Nephron (organoid): ENCODE results near the gene B4GALT3.

Source experiments
- H3K27ac Mint-ChIP-seq, 3 experiments: 2 replicates each; pipeline ENCODE4 v1.8.0; 2020; ENCODE audit warnings: mixed read lengths in 3 of 3, mild to moderate bottlenecking in 2 of 3, moderate library complexity in 1 of 3
- H3K27me3 Mint-ChIP-seq: 2 replicates; pipeline ENCODE4 v1.8.0; 2021; ENCODE audit warnings: low read depth, mild to moderate bottlenecking, moderate library complexity, mixed read lengths
- H3K36me3 Mint-ChIP-seq: 2 replicates; pipeline ENCODE4 v1.8.0; 2020; ENCODE audit warnings: low read depth, mixed read lengths
- H3K4me1 Mint-ChIP-seq: 2 replicates; pipeline ENCODE4 v1.8.0; 2020; ENCODE audit warnings: mixed read lengths
- H3K4me3 Mint-ChIP-seq, 3 experiments: 2 replicates each; pipeline ENCODE4 v1.8.0; 2020; ENCODE audit warnings: mild to moderate bottlenecking in 3 of 3, mixed read lengths in 3 of 3, moderate library complexity in 2 of 3
- H3K9me3 Mint-ChIP-seq: 2 replicates; pipeline ENCODE4 v1.8.0; 2020; ENCODE audit warnings: mixed read lengths
- CTCF ChIP-seq, 3 experiments: fragments of 200-600 bp; sonication (generic); IDR thresholded peaks; one replicate each; pipeline ENCODE4 v1.5.0; 2021; ENCODE audit warnings: antibody characterized with exemption in 3 of 3; ENCODE audit not compliant: unreplicated experiment in 3 of 3

The B4GALT3 gene

GRCh38 chr1:161207173-161207572, 29.9 kb upstream of the B4GALT3 start:
- peaks cover 21% of the 10 kb centered on the region for H3K4me1 Mint-ChIP-seq
- H3K27ac Mint-ChIP-seq = no peak overlapping the region
- peaks cover 59% of the 10 kb centered on the region for H3K36me3 Mint-ChIP-seq
- H3K9me3 Mint-ChIP-seq = no peaks in the 10 kb centered on the region
- no peak for TF ChIP-seq CTCF (IDR thresholded peaks at IDR 0.05; ENCODE audit: unreplicated experiment in 3 of 3)
- H3K27me3 Mint-ChIP-seq = no peaks in the 10 kb centered on the region
- H3K4me3 Mint-ChIP-seq = no peak overlapping the region

- H3K4me3 Mint-ChIP-seq = no peak overlapping the region
- H3K4me1 Mint-ChIP-seq = peaks cover 27% of the 10 kb centered on the region
- no peak for TF ChIP-seq CTCF (IDR thresholded peaks at IDR 0.05; ENCODE audit: unreplicated experiment in 3 of 3)
- peaks cover 53% of the 10 kb centered on the region for H3K36me3 Mint-ChIP-seq
- H3K27ac Mint-ChIP-seq = no peak overlapping the region
- H3K27me3 Mint-ChIP-seq = no peaks in the 10 kb centered on the region
- H3K9me3 Mint-ChIP-seq = no peaks in the 10 kb centered on the region
Measured at GRCh38 chr1:161206411-161207140, 29.3 kb upstream of the B4GALT3 start.

- peaks cover 28% of the 10 kb centered on the region for H3K36me3 Mint-ChIP-seq
- peak within 1 kb of the TSS; percentile 92 to 97 (median 96) for H3K27ac Mint-ChIP-seq
- peak in 2 of 3 experiments; percentile 20 to 43 for TF ChIP-seq CTCF (IDR thresholded peaks at IDR 0.05; ENCODE audit: unreplicated experiment in 3 of 3)
- peaks cover 68% of the 10 kb centered on the region for H3K4me1 Mint-ChIP-seq
- H3K4me3 Mint-ChIP-seq = peak within 1 kb of the TSS; percentile 94 to 98 (median 97)
- no peaks in the 10 kb centered on the region for H3K27me3 Mint-ChIP-seq
- H3K9me3 Mint-ChIP-seq = no peaks in the 10 kb centered on the region
Measured at GRCh38 chr1:161201836-161202712, 24.8 kb upstream of the B4GALT3 start, which contains the start of gene NDUFS2. Gene NDUFS2 (plus strand): TSS chr1:161202367. CDS start chr1:161202386, 19 bp downstream.

GRCh38 chr1:161200992-161201835, 23.9 kb upstream of the B4GALT3 start:
- Mint-ChIP-seq H3K9me3 (no peaks in the 10 kb centered on the region), H3K27me3 (no peaks in the 10 kb centered on the region), H3K27ac (peak overlapping the region; percentile 92 to 97 (median 96)), H3K4me1 (peaks cover 71% of the 10 kb centered on the region), H3K4me3 (peak overlapping the region; percentile 94 to 98 (median 97)), H3K36me3 (peaks cover 20% of the 10 kb centered on the region)
- TF ChIP-seq CTCF (IDR thresholded peaks at IDR 0.05; ENCODE audit: unreplicated experiment in 3 of 3) = no peak

GRCh38 chr1:161200421-161200991, 23.2 kb upstream of the B4GALT3 start:
- H3K27me3 Mint-ChIP-seq = no peaks in the 10 kb centered on the region
- H3K4me3 Mint-ChIP-seq = peak overlapping the region; percentile 94 to 98 (median 97)
- TF ChIP-seq CTCF (IDR thresholded peaks at IDR 0.05; ENCODE audit: unreplicated experiment in 3 of 3) = no peak
- H3K9me3 Mint-ChIP-seq = no peaks in the 10 kb centered on the region
- peak overlapping the region; percentile 92 to 97 (median 96) for H3K27ac Mint-ChIP-seq
- H3K36me3 Mint-ChIP-seq = peaks cover 14% of the 10 kb centered on the region
- H3K4me1 Mint-ChIP-seq = peaks cover 67% of the 10 kb centered on the region
